HepG2 (cell line): ENCODE data around the gene PLAAT3. TPM values are rescaled to one million over a fixed set of nuclear protein-coding genes. Genes with fewer than 3 reads are reported as not detected.

Experiments
- ATAC-seq: fragments of 200-7000 bp; cut with Tn5 transposase; 3 replicates; pipeline ENCODE4 v1.9.1; 2020; ENCODE audit warnings: mild to moderate bottlenecking, moderate library complexity
- BruUV-seq: library from RNA; stranded (reverse); fragments of 400-500 nt; replicated peaks from 2 replicates; lab custom pipeline; 2021; lab: Mats Ljungman, UMichigan
- CTCF ChIA-PET: fragments of 300-600 bp; formaldehyde crosslinking; extraction: SDS; loops from one replicate; lab custom pipeline; 2021; ENCODE audit warnings: low total read pairs, inconsistent platforms, low intra/inter-chr PET ratio; lab: Yijun Ruan, JAX
- POLR2A ChIA-PET: fragments of 350-600 bp; sonication (Branson Sonifier 250); formaldehyde crosslinking; loops from one replicate; lab custom pipeline; 2020; ENCODE audit warnings: antibody characterized with exemption, inconsistent platforms; lab: Yijun Ruan, JAX
- DNase-seq: peaks from one replicate; pipeline ENCODE4 v3.0.0-alpha.2; 2015; ENCODE audit warnings: low spot score
- FAIRE-seq: peaks from 3 replicates; lab custom pipeline; 2011; peaks lifted over from hg19 to GRCh38; lab: Jason Lieb, UNC
- H2AFZ ChIP-seq: one replicate; pipeline ENCODE4 v1.6.1; 2011; ENCODE audit warnings: low read length, inconsistent platforms
- H3K27ac ChIP-seq: fragments of 300-600 bp; 3 replicates; pipeline ENCODE4 v1.8.0; 2011; ENCODE audit warnings: mixed run types, mild to moderate bottlenecking, mixed read lengths, low read length, inconsistent platforms; ENCODE audit not compliant: insufficient read depth; ENCODE audit errors: extremely low read length
- H3K27me3 ChIP-seq, 2 experiments: fragments of 200-600 bp in 1 of 2; 2 replicates in 1 of 2; 3 replicates in 1 of 2; pipeline versions ENCODE4 v1.6.0 to v1.8.0; 2011; ENCODE audit warnings: low read length in 2 of 2, mild to moderate bottlenecking in 2 of 2, moderate library complexity in 2 of 2, inconsistent platforms in 1 of 2; ENCODE audit not compliant: insufficient read depth in 2 of 2, control insufficient read depth in 1 of 2
- H3K36me3 ChIP-seq, 2 experiments: fragments of 200-600 bp in 1 of 2; replicated peaks in 1 of 2; 2 replicates in 1 of 2; 3 replicates in 1 of 2; pipeline versions ENCODE4 v1.5.1 to v1.8.0; 2011; ENCODE audit warnings: low read length in 2 of 2, inconsistent platforms in 1 of 2; ENCODE audit not compliant: insufficient read depth in 2 of 2, control insufficient read depth in 1 of 2
- H3K4me1 ChIP-seq: 2 replicates; pipeline ENCODE4 v1.5.1; 2012; ENCODE audit warnings: low read length, inconsistent platforms; ENCODE audit not compliant: insufficient read depth
- H3K4me2 ChIP-seq: 2 replicates; pipeline ENCODE4 v1.6.0; 2011; ENCODE audit warnings: low read depth, low read length, inconsistent platforms
- H3K4me3 ChIP-seq, 3 experiments: fragments of 200-600 bp in 1 of 3; sonication (generic), shearing (Covaris generic) in 1 of 3; replicated peaks in 1 of 3; 2 replicates each; pipeline ENCODE4 v1.5.1; 2011 to 2016; ENCODE audit warnings: low read length in 3 of 3, inconsistent platforms in 2 of 3, low read depth in 2 of 3, mild to moderate bottlenecking in 2 of 3, control low read depth in 1 of 3, mixed read lengths in 1 of 3; ENCODE audit not compliant: insufficient read depth in 1 of 3
- H3K79me2 ChIP-seq: one replicate; pipeline ENCODE4 v1.6.1; 2011; ENCODE audit warnings: low read length, inconsistent platforms; ENCODE audit not compliant: insufficient read depth
- H3K9ac ChIP-seq: 2 replicates; pipeline ENCODE4 v1.6.0; 2011; ENCODE audit warnings: mild to moderate bottlenecking, low read depth, low read length, inconsistent platforms; ENCODE audit not compliant: insufficient read depth
- H3K9me3 ChIP-seq: 2 replicates; pipeline ENCODE4 v1.5.1; 2012; ENCODE audit warnings: mild to moderate bottlenecking, low read length
- H4K20me1 ChIP-seq: 2 replicates; pipeline ENCODE4 v1.6.0; 2011; ENCODE audit warnings: inconsistent platforms, mild to moderate bottlenecking, low read length, moderate library complexity; ENCODE audit not compliant: insufficient read depth
- EEA1 ChIP-seq: sonication (generic); formaldehyde crosslinking; IDR thresholded peaks from 2 replicates; pipeline ENCODE4 v1.5.1; 2020; ENCODE audit warnings: mild to moderate bottlenecking, missing genetic modification reagents, borderline replicate concordance
- EP300 ChIP-seq, 3 experiments: sonication (generic) in 1 of 3; formaldehyde crosslinking in 1 of 3; IDR thresholded peaks; 2 replicates each; pipeline versions ENCODE4 v1.5.1 to v1.6.1; 2011 to 2020; ENCODE audit warnings: low read depth in 2 of 3, low read length in 2 of 3, borderline replicate concordance in 1 of 3, improper control_type of control experiment in 1 of 3, mild to moderate bottlenecking in 1 of 3, missing genetic modification reagents in 1 of 3, moderate library complexity in 1 of 3
- GFI1 ChIP-seq: sonication (generic); formaldehyde crosslinking; IDR thresholded peaks from 2 replicates; pipeline ENCODE4 v1.5.0; 2020; ENCODE audit warnings: missing genetic modification reagents, mild to moderate bottlenecking, borderline replicate concordance
- PHB2 ChIP-seq: fragments of 450-650 bp; IDR thresholded peaks from 2 replicates; pipeline ENCODE4 v1.6.1; 2018; ENCODE audit not compliant: partially characterized antibody
- U2AF1 ChIP-seq: fragments of 200-400 bp; formaldehyde crosslinking; optimal IDR thresholded peaks from 2 replicates; pipeline ENCODE3; 2017; ENCODE audit warnings: mild to moderate bottlenecking, low read depth, low read length
- ZNF432 ChIP-seq: sonication (generic); formaldehyde crosslinking; IDR thresholded peaks from 2 replicates; pipeline ENCODE4 v1.5.0; 2020; ENCODE audit warnings: missing genetic modification reagents, mild to moderate bottlenecking, borderline replicate concordance
- ZNF614 ChIP-seq: IDR thresholded peaks from 2 replicates; pipeline ENCODE4 v1.6.1; 2018; ENCODE audit warnings: missing biosample characterization, missing genetic modification reagents, inconsistent platforms, borderline replicate concordance
- WGBS: methylation state at CpG from one replicate; pipeline ENCODE4 v1.1.6; 2017; ENCODE audit warnings: low lambda C conversion rate; 5-methylcytosine and 5-hydroxymethylcytosine counted together
- in situ Hi-C: cut with HindIII; loops from 2 replicates; pipeline ENCODE4 v1.10.0; 2017; ENCODE audit warnings: low pct_unique_long_range_greater_than_20kb; ENCODE audit not compliant: extremely low pct_ligation_motif_present
- intact Hi-C: fragments of 100-400 bp; cut with micrococcal nuclease; formaldehyde crosslinking; loops from one replicate; pipeline ENCODE4 v1.10.0; 2022; ENCODE audit not compliant: unreplicated experiment
- polyA plus RNA-seq, 8 experiments: library from polyadenylated mRNA; depleted of rRNA in 3 of 8; stranded (reverse) in 7 of 8; unstranded in 1 of 8; fragments of >200 nt; fragmentation: Illumina TruSeq in 4 of 8; extraction: Trizol in 4 of 8; gene quantifications; 2 replicates each; pipeline versions ENCODE4 v1.2.1 to v1.2.3, GENCODE V29; 2011 to 2016; ENCODE audit warnings: low read depth in 4 of 8, missing spikeins in 1 of 8, mixed read lengths in 1 of 8; ENCODE audit not compliant: insufficient read depth in 1 of 8
- total RNA-seq, 5 experiments: library from RNA; depleted of rRNA; stranded (reverse); fragments of >200 nt; fragmentation: Illumina TruSeq; extraction: Trizol; gene quantifications; 2 replicates each; pipeline ENCODE4 v1.2.3, GENCODE V29; 2016; ENCODE audit warnings: low read depth in 1 of 5
- TF ChIP-seq, protein P1 (sequence below): sonication (generic); formaldehyde crosslinking; IDR thresholded peaks from 2 replicates; pipeline ENCODE4 v1.4.0; 2020; ENCODE audit warnings: missing genetic modification reagents

PLAAT3 gene
- total and polyA plus RNA-seq, 2 of the 13 experiments (the other 11 are each of a cell fraction or from before 2014, with no cell fraction given): 9.3 to 16.4 TPM

GRCh38 chr11:63569570-63569969 is 44.7 kb downstream of the PLAAT3 start:
- no peak overlapping the region for H2AFZ ChIP-seq
- ChIA-PET POLR2A (no interaction called here), CTCF (no interaction called here)
- TF ChIP-seq EEA1 (CRISPR knock-in tag) (no peak), ZNF614 (no peak), GFI1 (no peak), U2AF1 (no peak), PHB2 (no peak), ZNF432 (CRISPR knock-in tag) (no peak), EP300 (IDR thresholded peaks at IDR 0.05; ENCODE audit: low read depth in 2 of 2, low read length in 2 of 2) (no peak), EP300 (CRISPR knock-in tag; IDR thresholded peaks at IDR 0.05; ENCODE audit: borderline replicate concordance) (no peak)
- TF ChIP-seq, protein P1, sequence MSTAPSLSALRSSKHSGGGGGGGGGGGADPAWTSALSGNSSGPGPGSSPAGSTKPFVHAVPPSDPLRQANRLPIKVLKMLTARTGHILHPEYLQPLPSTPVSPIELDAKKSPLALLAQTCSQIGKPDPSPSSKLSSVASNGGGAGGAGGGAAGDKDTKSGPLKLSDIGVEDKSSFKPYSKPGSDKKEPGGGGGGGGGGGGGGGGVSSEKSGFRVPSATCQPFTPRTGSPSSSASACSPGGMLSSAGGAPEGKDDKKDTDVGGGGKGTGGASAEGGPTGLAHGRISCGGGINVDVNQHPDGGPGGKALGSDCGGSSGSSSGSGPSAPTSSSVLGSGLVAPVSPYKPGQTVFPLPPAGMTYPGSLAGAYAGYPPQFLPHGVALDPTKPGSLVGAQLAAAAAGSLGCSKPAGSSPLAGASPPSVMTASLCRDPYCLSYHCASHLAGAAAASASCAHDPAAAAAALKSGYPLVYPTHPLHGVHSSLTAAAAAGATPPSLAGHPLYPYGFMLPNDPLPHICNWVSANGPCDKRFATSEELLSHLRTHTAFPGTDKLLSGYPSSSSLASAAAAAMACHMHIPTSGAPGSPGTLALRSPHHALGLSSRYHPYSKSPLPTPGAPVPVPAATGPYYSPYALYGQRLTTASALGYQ (CRISPR knock-in tag): no peak
- no peak for FAIRE-seq
- WGBS: 66% methylated on average over 3 of the region's 3 CpGs
- H3K4me2 ChIP-seq: no peak overlapping the region
- BruUV-seq: no TSS peak
- H3K9ac ChIP-seq: no peak overlapping the region
- H3K9me3 ChIP-seq: no peaks in the 10 kb centered on the region
- intact Hi-C loops (no loop called here), in situ Hi-C loops (no loop called here)
- no peaks in the 10 kb centered on the region for H3K27me3 ChIP-seq
- no peak for ATAC-seq
- H3K79me2 ChIP-seq: no peaks in the 10 kb centered on the region
- no peaks in the 10 kb centered on the region for H4K20me1 ChIP-seq
- H3K4me3 ChIP-seq: no peak overlapping the region
- H3K36me3 ChIP-seq: no peaks in the 10 kb centered on the region
- peaks cover 26% of the 10 kb centered on the region for H3K4me1 ChIP-seq
- no peak overlapping the region for H3K27ac ChIP-seq
- DNase-seq: no peak
